ENCODE data around the gene DEAF1.

DEAF1 gene

DNA sequence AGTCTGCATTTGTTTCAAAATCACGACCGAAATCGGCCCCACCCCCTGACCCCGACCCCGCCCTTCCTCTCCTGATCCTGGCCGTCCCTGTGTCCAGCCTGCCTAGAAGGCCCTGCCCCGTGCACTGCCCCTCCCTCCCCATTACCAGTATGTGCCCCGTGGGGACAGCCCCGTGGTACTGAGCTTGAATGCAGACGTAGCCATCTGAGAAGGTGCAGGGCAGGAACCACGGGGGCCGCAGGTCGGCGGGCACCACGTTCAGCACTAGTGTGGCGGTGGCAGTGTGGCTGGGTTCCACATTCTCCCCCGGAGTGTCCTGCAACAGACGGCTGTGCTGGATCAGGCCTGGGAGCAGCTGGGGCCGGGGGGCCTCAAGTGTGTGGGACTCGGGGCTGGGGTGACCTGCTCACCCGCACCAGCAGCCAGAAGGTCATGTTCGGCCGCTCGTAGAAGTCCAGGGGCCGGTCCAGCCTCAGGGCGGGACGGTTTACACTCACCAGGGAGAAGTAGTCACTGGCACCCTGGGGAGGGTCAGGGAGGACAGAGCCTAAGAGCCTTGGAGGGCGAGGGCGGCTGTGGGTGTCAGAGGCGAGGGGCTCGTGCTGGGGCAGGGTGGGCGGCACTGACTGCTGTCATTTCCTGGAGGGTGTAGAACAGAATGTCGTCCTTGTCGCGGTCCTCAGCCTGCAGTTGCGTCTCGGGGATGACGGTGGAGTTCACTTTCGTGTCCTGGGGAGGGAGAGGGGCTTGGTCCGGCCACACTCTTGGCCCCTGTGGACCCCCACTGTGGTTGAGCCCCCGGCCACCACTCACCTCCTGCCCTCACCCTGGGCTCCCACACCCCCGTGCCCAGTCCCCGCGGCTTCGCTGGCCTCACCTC is 73.8 kb downstream of the DEAF1 start:
- DNase-seq, result no peak

DNA sequence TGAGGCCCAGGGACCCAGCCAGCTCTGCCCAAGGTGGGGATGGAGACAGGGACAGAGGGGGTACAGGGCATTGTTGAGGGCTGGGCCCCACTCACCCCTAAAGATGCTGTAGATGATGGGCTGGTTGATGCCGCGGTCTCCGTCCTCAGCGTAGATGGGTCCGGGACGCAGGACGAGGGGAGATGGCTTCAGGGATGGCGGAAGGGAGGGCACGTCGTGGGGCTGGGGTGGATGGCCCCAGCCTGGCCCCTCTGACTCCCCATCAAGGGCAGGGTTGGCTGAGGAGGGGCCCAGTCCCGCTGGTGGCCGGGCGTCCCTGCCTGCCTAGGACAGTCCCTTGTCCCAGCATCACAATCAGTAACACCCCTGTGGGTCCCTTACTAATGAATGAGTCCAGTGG is 74.8 kb downstream of the DEAF1 start:
- no peak for DNase-seq

DNA sequence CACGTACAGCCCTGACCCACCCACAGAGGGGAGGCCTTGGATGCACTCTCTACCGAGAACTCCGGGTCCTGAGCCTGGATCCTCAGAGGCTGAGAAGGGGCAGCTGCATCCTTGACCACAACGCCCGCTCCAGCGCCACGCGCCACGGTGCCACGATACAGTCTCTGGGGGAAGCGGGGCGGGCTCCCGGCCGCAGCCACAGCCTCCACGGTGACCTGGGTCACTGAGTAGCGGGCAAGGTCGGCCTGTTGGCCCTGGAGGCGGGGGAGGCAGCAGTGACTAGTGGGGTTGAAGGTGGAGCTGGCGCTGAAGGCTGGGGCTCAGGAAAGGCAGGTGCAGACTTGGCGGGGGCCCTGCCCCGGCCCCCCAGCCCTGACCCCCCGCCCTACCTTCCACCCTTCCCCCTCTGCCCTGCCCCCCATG is 75.4 kb downstream of the DEAF1 start:
- DNase-seq, result no peak

DNA sequence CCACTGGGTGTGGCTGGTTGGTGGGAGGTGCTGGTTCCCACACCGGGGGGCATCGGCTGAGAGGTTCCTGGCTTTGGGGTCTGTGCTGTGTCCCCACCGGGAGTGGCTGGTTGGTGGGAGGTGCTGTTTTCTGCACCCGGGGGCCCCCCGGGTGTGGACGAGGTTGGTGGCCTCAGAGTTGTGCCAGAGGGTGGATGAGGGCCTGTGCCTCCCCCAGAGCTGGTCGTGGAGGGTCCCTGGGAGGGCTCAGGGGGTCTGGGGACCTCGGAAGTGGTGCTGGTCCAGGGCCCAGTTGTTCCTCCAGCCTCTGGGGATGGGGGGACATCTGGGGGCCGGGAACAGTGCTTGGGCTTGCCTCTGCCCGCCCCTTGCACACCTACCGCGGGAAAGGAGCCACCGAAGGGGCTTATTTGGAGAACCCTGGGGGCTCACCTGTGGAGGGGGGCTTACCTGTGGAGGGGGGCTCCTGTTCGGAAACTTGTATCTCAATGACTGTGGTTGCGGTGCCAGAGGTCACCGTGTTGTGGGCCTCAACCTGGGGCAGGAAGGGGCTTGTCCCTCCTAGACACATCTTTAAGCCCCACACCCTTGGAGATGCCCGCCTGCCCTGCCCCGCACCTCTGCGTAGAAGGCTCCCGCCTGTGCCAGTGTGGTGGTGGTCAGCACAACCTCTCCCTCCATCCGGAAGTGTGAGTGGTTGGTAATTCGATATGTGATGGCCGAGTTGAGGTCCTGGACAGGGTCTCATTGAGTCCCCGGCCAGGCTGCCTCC is 76.0 kb downstream of the DEAF1 start:
- DNase-seq, result no peak

DNA sequence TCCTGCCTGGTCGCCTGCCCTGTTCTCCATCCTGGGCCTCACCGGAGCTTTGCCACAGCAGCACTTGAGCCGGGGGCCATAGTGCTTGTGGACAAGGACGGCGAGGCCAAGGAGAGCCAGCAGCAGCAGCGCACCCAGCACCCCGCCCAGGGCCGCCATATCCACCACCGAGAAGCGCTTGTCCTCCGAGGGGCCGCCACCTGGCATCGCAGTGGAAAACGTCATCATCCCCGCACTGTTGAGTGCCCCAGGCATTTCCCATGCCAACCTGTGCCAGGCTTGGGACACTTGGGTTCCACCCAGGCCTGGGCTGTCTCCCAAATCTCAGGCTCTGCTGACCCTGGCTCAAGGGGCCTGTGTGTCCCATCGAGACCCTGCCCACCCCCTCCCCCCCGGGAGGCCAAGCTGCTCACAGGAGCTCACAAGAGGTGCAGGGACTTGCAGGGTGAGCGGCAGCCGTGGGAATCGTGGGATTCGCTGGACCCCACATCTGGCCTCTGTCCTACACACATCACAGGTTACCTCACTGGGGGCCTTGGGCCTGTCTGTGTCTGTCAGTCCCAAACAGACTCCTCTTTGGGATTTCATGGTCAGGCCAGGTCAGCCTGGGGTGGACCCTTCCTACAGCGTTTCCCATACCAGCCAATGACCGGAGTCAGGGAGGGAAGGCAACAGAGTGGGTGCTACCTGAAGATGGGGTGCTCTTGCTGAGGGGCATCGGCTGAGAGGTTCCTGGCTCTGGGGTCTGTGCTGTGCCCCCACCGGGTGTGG is 76.9 kb downstream of the DEAF1 start:
- no peak for DNase-seq

DNA sequence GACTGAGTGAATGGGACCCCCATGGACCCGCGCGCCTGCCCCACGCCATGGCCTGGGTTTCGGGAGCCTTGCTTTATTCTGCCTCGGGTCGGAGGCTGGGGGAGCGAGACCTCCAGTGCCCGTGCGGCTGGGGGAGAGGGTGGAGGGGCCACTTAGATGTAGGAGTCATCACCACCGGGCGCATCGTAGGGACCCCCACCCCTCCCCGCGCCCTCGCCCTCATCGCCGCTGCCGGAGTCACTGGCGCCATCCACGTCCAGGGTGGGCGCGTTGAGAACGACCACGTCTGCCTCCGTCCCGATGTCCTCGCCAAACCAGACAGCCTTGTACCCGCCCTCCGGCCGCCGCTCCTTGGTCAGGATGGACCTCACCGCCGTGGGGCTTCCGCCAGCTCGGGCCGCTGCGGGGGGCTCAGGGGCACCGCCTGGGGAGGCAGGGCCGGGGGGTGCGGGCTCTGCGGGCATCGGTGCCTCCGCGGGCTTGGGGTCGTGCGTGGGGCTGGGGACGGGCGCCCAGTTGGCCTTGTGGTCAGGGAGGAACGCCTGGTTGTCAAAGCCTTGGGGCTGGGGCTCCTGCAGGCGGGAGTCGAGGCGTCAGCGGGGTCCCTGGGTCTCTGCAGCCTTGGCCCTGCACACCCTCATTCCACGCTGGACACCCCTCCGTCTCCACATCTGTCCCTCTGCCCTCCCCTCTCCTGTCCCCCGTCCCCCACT is 77.7 kb downstream of the DEAF1 start:
- DNase-seq, result no peak

DNA sequence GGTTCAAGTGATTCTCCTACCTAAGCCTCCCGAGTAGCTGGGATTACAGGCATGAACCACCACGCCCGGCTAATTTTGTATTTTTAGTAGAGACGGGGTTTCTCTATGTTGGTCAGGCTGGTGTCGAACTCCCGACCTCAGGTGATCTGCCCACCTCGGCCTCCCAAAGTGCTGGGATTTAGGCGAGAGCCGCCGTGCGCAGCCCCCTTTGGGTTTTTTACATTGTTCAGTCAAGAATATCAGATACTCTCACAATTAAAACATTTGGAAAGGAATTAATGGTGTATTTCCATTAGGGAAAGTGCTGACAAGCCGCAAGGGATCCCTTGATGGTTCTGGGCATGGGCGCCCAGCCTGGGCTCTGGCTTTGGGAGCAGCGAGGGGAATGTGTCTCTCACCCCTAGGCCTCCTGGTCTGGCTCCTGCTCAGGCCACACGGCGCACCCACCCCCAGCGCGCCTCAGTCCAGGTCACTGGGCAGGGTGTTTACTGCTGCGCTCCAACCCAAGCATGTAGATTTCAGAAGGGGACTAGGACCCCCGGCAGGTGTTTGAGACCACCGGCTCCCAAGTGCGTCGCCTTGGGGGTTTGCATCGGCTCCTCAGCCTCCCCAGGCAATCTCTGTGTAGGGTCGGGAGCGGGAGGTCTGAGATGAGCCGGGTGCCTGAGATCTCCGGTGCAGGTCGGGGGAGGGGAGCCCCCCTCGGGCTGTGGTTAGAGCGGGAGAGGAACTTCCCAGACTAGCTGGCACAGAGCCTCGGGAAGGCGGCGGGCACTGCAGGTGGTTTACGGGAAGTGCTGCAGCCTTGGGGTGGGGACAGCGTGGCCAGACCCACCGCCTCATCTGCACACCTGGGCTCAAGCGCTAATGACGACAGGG is 78.5 kb downstream of the DEAF1 start:
- no peak for DNase-seq

DNA sequence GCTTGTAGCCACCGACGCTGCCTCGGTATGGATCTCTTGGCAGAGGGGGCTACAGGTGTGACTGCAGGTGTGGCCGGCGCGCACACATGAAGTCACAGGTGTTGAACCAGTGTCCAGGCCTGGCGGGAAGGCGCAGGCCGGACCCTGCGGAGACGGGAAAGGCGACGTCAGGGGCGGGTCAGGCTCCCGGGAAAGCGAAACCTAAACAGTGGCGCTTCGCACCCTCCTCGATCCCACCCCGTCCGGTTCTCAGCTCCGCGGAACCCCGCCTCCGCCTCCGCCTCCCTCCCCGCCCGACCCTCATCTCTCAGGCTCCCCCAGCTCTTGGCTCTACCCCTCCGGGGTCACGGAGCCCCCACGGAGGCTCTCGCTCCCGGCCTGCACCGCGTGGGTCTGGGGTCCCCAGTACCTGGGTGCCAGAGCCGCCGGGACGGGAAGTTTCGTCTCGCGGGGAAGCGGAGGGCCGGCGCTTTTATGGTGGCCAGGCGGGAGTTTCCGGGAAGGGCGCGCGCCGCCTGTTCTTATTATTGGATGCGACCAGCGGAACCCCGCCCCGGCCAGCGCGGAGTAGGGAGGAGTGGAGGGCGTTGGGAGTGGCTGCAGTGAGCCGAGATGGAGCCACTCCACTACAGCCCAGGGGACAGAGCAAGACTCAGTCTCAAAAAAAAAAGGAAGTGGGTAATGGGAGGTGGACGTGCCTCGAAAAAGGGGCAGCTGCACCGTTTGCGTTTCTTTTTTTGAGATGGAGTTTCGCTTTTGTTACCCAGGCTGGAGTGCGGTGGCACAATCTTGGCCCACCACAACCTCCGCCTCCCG is 79.3 kb downstream of the DEAF1 start, which contains the start of gene IRF7:
TSS of gene IRF7 (minus strand) at position 447 of the 816 bp plus-strand sequence. CDS start 586 bp downstream, outside the sequence.
- DNase-seq, result peak; percentile 90

DNA sequence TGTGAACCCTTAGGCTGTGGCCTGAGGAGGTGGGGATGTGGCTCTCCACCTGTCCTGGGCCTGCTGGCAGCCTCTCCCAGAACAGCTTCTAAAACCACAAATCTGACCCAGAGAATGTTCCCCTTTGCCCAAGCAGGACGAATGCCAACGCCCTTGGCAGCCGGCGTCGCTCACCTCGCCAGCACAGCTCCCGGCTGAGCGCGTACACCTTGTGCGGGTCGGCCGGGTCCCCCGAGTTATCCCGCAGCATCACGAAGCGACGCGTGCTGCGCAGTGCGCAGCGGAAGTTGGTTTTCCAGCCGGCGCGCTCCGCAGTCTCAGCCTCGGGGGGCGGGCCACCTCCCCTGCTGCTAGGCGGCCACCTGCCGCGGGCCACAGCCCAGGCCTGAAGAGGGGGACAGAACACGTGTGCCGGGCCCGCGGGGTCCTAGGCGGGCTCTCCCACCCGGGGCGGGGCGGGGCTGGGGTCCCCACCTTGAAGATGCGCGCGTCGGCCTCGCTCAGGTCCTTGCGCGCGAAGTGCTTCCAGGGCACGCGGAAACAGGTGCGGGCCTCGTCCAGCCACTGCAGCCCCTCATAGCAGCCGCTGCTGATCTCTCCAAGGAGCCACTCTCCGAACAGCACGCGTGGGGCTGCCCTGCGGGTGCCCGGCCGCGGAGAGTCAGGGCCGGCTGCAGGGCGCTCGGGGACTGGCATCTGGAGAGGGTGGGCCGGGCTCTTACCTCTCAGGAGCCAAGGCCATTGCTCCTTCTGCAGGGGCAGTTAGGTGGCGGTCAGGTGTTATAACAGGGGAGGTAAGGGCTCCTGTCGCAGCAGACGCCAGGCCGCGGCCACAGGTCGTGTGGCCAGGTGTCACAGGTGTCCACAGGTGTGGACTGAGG is 80.2 kb downstream of the DEAF1 start:
- DNase-seq, result no peak

DNA sequence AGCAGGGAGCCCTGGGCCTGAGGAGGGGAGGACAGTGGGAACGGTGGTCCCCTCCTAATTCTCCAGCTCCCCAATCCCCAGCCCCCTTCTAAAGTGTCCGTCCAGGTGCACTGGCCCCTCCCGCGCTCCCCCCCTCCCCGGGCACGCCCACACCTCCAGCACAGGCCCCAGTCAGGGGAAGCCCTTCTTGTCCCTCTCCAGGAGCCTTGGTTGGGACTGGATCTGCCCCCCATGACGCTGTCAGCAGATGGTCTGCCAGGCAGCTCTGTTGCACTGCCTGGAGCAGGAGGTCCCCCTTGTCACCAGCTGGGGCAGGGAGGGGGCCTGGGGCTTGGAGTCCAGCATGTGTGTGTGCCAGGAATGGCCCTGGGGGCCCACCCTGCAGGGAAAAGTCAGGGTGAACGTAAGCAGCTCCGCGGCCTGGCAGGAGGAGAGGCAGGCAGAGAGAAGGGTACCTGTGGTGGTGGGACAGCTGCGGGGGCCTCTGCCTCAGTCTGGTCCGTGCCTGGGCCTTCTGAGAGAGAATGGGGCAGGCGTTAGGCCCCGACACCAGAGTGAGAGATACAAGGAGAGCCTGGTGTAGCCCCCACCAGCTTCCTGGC is 80.9 kb downstream of the DEAF1 start:
- no peak for DNase-seq

DNA sequence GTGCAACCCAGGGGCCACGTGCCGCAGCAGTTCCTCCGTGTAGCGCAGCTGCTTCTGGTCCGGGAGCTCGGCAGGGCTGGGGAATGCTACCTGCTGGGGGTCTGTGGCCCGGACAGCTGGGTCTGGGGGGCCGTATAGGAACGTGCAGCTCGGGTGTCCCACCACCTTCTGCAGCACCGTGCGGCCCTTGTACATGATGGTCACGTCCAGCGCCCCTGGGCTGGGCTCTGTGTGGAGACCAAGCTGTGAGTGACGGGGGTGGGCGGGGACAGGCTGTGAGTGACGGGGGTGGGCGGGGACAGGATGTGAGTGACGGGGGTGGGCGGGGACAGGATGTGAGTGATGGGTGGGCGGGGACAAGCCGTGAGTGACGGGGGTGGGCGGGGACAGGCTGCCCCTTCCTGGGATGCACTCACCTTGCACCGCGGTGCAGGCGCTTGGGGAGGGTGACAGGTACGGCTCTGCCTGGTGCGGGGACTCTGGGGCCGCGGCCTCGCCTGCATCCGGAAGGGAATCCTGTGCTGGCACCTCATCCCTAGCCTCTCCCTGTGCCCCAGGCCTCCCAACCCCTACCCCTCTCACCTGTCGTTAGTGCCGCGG is 81.6 kb downstream of the DEAF1 start:
- DNase-seq, result peak; percentile 61

DNA sequence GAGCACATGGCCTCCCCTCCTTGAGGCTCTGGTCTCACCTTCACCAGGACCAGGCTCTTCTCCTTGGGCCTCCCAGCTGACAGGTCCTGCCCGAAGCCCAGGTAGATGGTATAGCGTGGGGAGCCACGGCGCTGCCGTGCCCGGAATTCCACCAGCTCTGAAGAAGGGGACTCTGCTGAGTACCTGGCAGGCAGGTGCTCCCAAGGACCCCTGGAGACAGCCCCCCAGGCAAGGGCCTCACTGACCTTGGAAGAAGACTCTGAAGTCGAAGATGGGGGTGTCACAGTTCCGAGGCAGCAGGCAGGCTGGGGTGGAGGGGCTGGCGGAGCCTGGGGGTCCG is 82.1 kb downstream of the DEAF1 start:
- no peak for DNase-seq

DNA sequence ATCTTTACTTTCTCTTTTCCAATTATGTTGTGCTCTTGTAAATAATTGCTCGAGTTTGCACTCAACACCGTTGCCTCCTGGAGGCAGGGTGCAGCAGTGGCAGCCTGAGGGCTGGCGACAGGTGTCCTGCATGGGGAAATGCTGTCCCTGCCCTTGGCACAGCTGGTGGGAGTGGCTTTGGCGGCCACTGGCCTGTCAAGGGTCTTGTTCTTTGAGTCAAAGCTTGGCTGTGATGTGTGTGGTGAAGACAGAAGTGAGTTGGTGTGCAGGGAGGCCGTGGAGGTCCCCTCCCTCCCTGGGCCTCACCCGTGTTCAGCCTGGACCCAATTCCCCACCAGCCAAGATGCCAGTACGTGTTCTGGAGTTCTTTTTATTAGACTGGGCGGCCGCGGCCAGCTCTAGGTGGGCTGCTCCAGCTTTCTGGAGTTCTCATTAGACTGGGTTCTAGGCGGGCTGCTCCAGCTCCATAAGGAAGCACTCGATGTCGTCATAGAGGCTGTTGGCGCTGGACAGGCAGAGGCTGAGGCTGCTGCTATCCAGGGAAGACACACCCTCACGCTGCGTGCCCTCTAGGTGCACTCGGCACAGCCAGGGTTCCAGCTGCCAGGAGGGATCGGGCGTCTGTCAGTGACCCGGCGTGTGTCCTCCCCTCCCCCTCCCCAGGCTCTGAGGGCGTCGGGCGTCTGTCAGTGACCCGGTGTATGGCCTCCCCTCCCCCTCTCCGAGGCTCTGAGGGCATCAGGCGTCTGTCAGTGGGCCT is 82.6 kb downstream of the DEAF1 start:
- no peak for DNase-seq

DNA sequence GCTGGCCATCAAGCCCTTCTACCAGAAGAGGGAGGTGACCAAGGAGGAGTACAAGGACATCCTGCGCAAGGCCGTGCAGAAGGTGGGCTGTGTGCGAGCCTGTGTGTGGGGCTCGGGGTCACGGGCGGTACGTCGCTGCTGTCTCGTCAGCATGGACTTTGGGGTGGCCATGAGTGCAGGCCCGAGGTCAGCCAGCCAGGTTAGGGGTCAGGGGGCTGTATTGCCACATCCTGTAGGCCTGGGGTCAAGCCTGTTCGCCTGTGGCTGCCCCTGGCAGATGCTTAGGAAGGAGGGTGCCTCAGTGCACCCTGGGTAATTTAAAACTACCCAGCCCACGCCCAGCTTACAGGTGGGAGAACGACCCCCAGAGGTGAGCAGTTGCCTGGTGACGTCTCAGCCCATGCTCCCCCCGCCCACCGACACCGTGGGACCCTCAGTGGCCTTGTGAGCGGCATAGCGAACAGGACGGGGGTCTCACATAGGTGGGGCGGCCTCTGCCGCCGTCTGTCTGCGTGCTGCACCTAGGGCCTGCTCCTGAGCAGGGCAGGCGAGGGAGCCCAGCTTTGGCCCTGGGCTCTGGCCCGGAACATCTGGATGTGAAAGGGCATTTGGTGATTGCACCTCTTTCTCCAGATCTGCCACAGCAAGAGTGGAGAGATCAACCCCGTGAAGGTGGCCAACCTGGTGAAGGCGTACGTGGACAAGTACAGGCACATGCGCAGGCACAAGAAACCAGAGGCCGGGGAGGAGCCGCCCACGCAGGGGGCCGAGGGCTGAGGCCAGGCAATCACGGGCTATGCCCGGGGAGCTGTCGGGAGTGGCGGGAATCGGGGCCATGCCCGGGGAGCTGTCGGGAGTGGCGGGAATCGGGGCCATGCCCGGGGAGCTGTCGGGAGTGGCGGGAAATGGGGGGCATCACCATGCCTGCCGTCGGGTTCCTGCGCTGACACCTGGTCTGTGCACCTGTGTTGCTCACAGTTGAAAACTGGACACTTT is 83.7 kb downstream of the DEAF1 start:
- no peak for DNase-seq

DNA sequence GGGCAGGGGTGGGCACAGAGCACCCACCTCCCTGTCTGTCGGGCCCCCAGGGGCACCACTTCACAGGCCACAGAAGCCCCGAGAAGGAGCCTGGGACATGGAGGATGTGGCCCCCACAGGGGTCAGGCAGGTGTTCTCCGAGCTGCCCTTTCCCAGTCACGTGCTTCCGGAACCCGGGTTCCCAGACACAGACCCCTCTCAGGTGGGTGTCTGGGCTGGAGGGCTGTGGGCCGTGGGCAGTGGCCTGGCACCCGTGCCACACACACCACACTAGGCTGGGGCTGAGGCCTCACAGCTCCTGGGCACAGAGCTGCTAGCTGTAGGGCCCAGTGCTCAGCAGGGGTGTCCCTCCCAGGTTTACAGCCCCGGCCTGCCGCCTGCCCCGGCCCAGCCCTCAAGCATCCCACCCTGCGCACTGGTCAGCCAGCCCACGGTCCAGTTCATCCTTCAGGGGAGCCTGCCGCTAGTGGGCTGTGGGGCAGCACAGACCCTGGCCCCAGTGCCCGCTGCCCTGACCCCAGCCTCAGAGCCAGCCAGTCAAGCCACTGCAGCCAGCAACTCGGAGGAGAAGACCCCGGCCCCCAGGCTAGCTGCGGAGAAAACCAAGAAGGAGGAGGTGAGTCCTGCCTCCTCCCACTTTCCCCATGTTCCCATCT is 84.7 kb downstream of the DEAF1 start:
- no peak for DNase-seq

DNA sequence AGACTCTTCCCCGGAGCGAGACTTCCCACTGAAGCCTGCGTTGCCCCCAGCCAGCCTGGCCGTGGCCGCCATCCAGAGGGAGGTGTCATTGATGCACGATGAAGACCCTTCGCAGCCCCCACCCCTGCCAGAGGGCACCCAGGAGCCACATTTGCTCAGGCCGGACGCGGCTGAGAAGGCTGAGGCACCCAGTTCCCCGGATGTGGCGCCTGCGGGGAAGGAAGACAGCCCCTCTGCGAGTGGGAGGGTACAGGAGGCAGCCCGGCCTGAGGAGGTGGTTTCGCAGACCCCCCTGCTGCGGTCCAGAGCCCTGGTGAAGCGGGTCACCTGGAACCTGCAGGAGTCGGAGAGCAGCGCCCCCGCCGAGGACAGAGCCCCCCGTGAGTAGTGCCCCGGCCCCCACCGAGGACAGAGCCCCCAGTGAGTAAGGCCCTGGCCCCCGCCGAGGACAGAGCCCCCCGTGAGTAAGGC is 85.6 kb downstream of the DEAF1 start:
- no peak for DNase-seq
